GM18519 (cell line): ENCODE measurements around the gene CCDC12.

Source experiments
- ATAC-seq: cut with Tn5 transposase; IDR thresholded peaks from one replicate; pipeline ENCODE4 v1.9.1; 2021; ENCODE audit warnings: mild to moderate bottlenecking, moderate library complexity; ENCODE audit not compliant: unreplicated experiment, low FRiP score

The CCDC12 gene

DNA sequence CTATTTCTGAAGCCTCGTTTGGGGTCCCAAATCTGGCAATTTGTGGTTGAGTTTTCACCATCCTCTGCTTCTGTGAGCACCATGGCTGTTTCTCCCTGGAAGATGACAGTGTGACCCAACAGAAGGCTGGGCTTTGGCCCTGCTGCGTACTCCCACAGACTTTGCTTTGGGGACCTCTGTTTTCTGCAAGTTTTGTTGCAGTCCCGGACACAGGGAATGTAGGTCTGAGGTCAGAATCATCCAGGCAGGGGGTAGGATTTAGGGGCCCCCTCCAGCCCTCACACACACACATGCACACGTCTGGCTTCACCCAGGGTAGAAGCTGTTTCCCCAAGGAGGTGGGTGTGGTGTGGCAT is 92.7 kb downstream of the CCDC12 start:
- no peak for ATAC-seq

- no peak for ATAC-seq
These were observed 93.3 kb downstream of the CCDC12 start for GRCh38 chr3:46883054-46883829.

- no peak for ATAC-seq
These were observed 94.0 kb downstream of the CCDC12 start for GRCh38 chr3:46882377-46883053.

DNA sequence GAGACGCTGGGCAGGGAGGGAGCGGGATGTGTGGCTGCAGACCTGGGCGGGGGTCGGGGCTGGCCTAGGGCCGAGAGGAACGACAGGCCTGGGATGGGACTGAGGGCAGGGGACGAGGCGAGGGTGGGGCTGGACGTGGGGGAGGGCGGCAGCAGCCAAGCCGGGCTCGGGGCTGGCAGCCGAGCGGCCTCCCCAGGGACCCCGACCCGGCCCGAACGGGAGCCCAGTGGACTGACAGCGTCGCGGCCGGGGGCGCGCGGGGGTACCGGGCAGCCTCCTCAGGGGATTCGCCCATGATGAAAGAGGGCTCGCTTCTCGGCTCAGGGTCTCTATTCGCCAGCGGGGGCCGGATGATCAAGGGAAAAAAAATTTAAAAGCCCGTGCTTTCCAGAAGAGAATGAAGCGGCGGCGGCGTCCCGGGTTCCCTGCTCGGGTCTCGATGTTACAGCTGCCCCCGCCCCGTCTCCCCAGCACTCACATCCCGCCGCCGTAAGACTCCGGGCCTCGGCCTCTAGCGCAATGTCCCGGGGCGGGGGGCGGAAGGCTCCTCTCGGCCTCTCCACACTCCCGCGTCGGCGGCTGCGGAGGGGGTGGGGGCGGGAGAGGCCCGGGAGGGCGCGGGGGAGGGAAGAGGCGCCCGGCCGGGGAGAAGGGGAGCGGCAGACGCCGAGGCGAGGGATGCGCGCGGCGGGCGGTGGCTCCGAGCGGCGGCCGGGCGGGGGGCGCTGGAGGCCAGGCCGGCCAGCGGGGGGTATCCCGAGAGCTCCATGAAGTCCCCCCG is 94.8 kb downstream of the CCDC12 start:
- ATAC-seq: no peak

DNA sequence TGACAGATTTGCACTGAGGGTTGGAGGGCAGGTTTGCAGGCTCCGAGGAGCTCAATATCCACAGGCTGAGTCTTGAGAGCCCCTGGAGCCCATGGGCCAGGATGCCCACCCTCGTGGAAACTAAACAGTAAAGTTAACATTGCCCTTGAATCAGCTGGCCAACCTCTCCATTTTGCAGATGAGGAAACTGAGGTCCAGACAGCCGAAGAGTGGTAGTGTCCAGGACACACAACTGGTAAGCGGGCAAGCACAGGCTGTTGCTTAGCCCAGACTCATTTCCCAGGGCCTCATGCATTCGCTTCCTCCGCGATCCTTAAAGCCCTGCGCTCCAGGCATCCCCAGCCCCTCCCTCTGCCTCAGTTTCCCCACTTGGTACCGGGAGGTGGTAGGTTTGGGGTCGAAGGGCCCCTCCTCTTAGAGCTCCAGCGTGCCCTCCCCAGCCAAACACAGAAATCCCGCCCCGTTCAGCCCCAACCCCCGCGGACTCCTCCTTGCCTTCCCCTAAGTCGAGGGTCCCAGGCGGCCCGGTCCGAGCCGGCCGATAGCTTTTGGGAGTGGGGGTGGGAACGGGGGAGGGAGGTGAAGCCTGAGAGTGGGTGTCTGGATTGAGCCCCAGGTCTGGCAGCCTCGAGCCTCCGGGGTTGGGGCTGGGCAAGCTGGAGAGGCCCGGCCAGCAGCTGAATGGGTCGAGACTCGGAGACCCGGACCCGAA is 95.5 kb downstream of the CCDC12 start:
- no peak for ATAC-seq

DNA sequence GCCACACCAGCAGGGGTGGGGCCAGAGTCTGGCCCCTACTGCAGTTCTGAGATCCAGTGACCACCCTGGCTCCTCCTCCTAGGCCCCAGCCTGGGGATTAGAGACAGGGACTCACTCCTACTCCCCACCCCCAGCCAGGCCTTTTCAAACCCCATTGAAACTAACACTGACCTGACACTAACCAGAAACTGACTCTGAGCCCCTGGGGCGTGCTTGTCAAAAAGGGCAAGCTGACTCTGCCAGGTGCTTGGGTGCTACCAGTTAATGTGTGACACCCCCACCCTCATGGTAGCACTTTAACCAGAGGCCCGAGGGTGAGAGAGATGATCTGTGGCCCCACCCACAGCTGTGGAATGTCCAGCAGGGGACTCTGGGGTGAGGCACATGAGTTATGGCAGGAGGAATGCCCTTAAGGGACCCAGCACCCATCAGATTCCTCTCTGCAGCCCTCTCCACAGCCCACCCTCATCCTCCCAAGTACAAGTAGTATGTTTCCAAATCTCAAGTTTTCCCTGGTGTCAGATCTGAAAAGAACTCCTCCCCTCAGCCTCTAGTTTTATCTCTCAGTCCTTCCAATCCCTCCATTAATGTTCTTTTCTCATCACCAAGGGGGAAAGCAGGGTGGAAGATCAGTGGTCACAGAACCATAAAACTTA is 97.6 kb downstream of the CCDC12 start:
- no peak for ATAC-seq

DNA sequence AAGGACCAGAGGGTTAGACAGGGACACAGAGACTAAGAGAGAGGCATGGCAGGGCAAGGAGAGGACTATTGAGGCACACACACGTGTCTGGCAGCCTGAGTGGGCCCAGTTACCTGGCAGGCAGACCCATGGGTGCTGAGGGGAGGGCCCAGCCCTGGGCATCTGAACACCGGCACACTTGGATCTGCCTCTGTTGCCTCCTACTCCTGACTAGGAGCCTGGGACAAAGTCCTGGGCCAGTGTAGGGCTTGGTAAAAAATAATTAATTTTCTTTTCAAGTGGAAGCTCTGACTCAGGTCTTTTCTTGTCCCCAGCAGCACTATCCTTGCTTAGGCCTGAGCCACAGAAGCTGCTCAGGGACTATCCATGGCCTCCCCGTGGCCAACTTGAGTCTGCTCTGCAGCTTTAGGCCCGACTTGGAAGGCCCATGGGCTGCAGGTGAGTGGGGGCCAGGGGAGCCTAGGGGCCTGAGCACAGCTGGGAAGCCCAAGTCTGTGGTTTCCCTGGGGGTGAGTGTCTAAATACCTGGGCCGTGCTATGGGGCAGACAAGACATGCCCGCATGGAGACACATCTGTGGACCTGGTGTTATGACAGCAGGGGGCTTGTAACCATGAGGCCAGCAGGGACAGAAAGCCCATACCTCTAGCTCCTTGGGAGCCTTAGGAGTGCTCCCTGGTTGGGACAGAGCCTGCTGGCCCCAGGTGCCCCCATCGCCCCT is 99.0 kb downstream of the CCDC12 start, which contains the start of gene PTH1R:
TSS of gene PTH1R (plus strand) at position 316 of the 720 bp plus-strand sequence. CDS start 5,839 bp downstream, outside the sequence.
- ATAC-seq: no peak

DNA sequence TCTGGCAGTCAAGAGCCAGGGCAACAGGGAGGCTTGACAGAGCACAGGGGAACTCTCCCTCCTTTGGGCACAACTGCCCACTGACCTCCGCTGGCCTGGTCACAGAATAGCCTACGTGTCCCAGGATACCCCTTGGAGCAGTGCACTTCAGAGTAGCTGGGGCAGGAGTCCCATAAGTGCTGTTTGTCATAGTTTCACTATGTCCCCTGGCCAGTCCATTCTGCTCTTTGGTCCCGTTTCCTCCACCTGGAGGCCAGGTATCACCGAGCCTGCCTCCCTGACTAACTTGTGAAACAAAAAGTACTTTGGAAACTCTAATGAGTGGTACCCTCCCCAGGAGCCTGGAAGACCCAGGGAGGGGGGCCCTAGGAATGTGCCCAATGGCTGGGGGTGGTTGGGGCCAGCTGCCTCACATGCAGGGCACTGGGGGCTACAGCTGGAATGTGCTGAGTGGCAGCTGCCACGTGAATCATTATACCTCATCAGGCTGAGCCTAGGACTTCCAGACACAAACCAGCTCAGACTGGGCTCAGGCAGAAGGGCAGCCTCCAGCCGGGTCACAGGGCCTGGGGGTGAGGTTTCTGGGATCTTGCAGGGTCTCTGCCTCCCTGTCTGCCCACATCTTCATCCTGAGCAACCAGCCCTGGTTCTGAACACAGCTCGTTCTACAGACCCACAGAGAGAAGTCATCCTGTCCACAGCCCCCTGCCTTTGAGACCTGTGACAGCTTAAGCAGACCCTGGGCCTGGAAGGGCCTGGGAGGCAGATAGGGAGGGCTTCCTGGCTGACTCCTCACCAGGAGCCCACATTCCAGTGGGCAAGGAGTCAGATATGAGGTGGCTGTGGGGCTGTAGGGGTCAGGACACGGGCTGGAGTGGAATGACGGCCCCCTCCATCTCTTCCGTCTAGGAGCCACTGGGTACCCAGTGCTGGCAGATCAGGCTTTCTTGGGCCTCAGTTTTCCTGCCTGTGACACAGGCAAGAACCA is 99.9 kb downstream of the CCDC12 start:
- no peak for ATAC-seq

DNA sequence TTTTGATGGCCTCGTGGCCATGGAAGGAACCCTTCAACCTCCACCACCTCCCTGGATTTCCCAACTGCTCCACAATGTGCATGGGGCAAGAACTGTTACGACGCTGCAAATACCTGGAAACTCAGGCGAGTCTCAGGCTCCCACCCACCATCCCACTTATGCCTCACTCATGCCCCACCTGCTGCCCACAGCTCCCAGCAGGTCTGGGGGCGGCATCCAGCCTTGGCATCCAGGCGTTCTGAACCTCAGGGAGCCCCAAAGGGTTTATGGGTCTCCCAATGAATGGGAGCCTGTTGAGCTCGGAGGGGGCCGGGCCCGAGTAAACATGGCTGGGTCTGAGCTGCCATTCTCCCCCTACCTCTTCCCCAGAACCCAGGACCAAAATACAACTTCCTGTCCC is 101.0 kb downstream of the CCDC12 start:
- ATAC-seq: no peak

DNA sequence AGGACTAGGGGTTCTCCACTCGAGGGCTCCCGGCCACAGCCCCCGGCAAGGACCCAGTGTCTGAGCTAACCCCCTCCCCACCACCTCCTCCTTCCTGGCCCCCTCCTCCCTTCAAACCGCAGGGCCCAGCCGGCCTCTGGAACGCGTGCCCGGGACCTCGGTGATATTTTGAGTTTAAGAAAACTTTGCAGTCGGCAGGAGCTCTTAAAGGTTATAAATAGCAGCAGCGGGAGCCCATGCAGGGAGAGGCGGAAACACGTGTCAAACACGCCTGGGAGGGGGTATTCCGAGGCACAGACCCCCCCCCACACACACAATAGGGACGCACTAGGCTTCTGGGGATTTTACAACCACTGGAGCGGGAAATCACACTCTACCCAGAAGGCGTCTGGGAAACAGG is 102.1 kb downstream of the CCDC12 start:
- no peak for ATAC-seq

GRCh38 chr3:46873521-46873920 is 103.0 kb downstream of the CCDC12 start:
- no peak for ATAC-seq
